ENCODE measurements around the gene TRMT44. TPM values are rescaled to one million over a fixed set of nuclear protein-coding genes. Genes with fewer than 3 reads are reported as not detected.

The TRMT44 gene
- total and polyA plus RNA-seq, 2 of the 4 experiments (the other 2 are of a cell fraction) = 7.3 to 8.1 TPM

DNA sequence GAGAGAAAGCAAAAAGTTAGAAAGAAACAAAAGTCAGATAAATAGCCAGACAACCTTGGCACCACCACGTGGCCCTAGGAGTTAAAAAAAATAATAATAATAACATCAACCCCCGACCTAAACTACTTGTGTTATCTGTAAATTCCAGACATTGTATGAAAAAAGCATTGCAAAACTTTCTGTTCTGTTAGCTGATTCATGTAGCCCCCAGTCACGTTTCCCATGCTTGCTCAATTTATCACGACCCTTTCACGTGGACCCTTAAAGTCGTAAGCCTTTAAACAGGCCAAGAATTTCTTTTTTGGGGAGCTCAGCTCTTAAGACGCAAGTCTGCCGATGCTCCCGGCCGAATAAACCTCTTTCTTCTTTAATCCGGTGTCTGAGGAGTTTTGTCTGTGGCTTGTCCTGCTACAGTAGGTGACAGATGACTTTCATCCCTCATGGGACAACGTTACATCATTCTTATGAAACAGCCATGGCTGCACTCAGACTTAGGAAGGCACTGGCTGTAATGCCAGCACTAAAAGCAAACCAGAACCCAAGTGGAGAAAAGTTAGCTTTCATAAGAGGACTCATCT is 574 bp upstream of the TRMT44 start:
- Histone ChIP-seq H2AK9ac (replicated peaks; ENCODE audit: low read depth, low read length, poor library complexity) (peak overlapping the region; percentile 99), H3K4me2 (ENCODE audit: low read depth, low read length) (peak overlapping the region; percentile 79), H3K36me3 (ENCODE audit: control insufficient read depth, insufficient read depth, low read length) (no peaks in the 10 kb centered on the region), H4K91ac (ENCODE audit: insufficient read depth, low read depth, low read length) (peak overlapping the region; percentile 89), H3K18ac (ENCODE audit: low read depth, low read length) (peak overlapping the region; percentile 72; the same call in 1 of the 2 replicates), H3K9ac (ENCODE audit: low read depth, low read length) (peak overlapping the region; percentile 98), H3K14ac (replicated peaks; ENCODE audit: low read depth, low read length) (peak overlapping the region; percentile 100), H2AFZ (replicated peaks; ENCODE audit: low read length, poor library complexity) (peak overlapping the region; percentile 97), H2AK5ac (ENCODE audit: low read depth, low read length) (peak overlapping the region; percentile 94), H3K9me1 (ENCODE audit: insufficient read depth, low read length) (peaks cover 9% of the 10 kb centered on the region; the same call in 1 of the 2 replicates), H3K9me3 (ENCODE audit: control insufficient read depth, insufficient read depth, low read length) (no peaks in the 10 kb centered on the region), H2BK120ac (ENCODE audit: low read depth, low read length) (peak overlapping the region; percentile 74), H2BK15ac (ENCODE audit: low read depth, low read length) (peak overlapping the region; percentile 74; the same call in 2 of the 3 replicates), H3K4me3 (ENCODE audit: insufficient read depth, low read depth, low read length) (peak overlapping the region; percentile 79), H2BK20ac (ENCODE audit: low read depth, low read length) (peak overlapping the region; percentile 20; the same call in 1 of the 2 replicates), H3K56ac (ENCODE audit: extremely low read depth, insufficient read depth, low read length) (peak overlapping the region; percentile 99), H3K27me3 (ENCODE audit: control insufficient read depth, insufficient read depth, low read length) (no peaks in the 10 kb centered on the region), H4K20me1 (ENCODE audit: insufficient read depth, low read length) (peaks cover 17% of the 10 kb centered on the region; the same call in 1 of the 2 replicates), H4K8ac (ENCODE audit: low read depth in 2 of 2, low read length in 2 of 2) (peak overlapping the region; percentile 89 to 96), H3K27ac (ENCODE audit: insufficient read depth, low read length) (peak overlapping the region; percentile 94), H2BK5ac (ENCODE audit: low read depth, low read length, poor library complexity, severe bottlenecking) (peak overlapping the region; percentile 95), H3K23ac (ENCODE audit: low read depth, low read length) (peak overlapping the region; percentile 97), H3K4ac (ENCODE audit: low read depth, low read length) (peak overlapping the region; percentile 99), H4K5ac (ENCODE audit: low read depth, low read length) (peak overlapping the region; percentile 85), H3K4me1 (ENCODE audit: control insufficient read depth, insufficient read depth, low read length) (peaks cover 12% of the 10 kb centered on the region), H3K79me1 (ENCODE audit: low read depth in 1 of 2, low read length in 2 of 2) (peaks cover 30 to 73% of the 10 kb centered on the region in 2 experiments)
- intact Hi-C loops (cut with micrococcal nuclease) (no loop called here), in situ Hi-C loops (cut with MboI; ENCODE audit: low sequenced_read_pairs) (loop anchor here (25.0 kb wide), 1 partner anchor 1647 kb away; no protein-coding TSS in a partner anchor), dilution Hi-C loops (cut with HindIII; ENCODE audit: low sequenced_read_pairs, unreplicated experiment) (no loop called here)
- DNase-seq = no peak
- CTCF ChIA-PET = no interaction called here
- POLR2A ChIA-PET (ENCODE audit: unreplicated experiment) = no interaction called here
- BruUV-seq (replicated peaks) = TSS peak; percentile 78
- WGBS, 2 experiments (ENCODE audit: extremely low coverage in 2 of 2, insufficient read length in 1 of 2) = 0% methylated on average over 1 of the region's 12 CpGs; no CpG with 5 or more reads in 1 of the 2 experiments
- no peak; the same call in 1 of the 2 replicates for ATAC-seq (ENCODE audit: low read depth)
- TF ChIP-seq RCOR1 (IDR thresholded peaks at IDR 0.05; ENCODE audit: insufficient replicate concordance, low read length) (no peak), MAZ (IDR thresholded peaks at IDR 0.05; ENCODE audit: borderline replicate concordance, low read depth, low read length) (no peak), CEBPB (IDR thresholded peaks at IDR 0.05; ENCODE audit: low read depth, low read length) (peak; percentile 26; the same call in 1 of the 2 replicates), BHLHE40 (IDR thresholded peaks at IDR 0.05; ENCODE audit: low read depth, low read length) (peak; percentile 78), USF2 (IDR thresholded peaks at IDR 0.05; ENCODE audit: low read depth, low read length) (0 out of 2 replicates have a peak, but pooled peaks have one; percentile 7), FOS (IDR thresholded peaks at IDR 0.05; ENCODE audit: low read depth, low read length) (no peak), RFX5 (IDR thresholded peaks at IDR 0.05; ENCODE audit: low read depth, low read length) (no peak), NFE2L2 (IDR thresholded peaks at IDR 0.05; ENCODE audit: low read depth, low read length) (no peak), CHD1 (IDR thresholded peaks at IDR 0.05; ENCODE audit: low read depth, low read length) (no peak), MXI1 (IDR thresholded peaks at IDR 0.05; ENCODE audit: borderline replicate concordance, low read depth, low read length) (no peak), RAD21 (IDR thresholded peaks at IDR 0.05; ENCODE audit: low read length) (no peak), POLR2A (IDR thresholded peaks at IDR 0.05; ENCODE audit: low read depth, low read length) (no peak), ELK1 (IDR thresholded peaks at IDR 0.05; ENCODE audit: borderline replicate concordance, low read depth, low read length) (no peak), MAFK (IDR thresholded peaks at IDR 0.05; ENCODE audit: low read depth, low read length) (no peak)
- TF ChIP-seq, protein P1, sequence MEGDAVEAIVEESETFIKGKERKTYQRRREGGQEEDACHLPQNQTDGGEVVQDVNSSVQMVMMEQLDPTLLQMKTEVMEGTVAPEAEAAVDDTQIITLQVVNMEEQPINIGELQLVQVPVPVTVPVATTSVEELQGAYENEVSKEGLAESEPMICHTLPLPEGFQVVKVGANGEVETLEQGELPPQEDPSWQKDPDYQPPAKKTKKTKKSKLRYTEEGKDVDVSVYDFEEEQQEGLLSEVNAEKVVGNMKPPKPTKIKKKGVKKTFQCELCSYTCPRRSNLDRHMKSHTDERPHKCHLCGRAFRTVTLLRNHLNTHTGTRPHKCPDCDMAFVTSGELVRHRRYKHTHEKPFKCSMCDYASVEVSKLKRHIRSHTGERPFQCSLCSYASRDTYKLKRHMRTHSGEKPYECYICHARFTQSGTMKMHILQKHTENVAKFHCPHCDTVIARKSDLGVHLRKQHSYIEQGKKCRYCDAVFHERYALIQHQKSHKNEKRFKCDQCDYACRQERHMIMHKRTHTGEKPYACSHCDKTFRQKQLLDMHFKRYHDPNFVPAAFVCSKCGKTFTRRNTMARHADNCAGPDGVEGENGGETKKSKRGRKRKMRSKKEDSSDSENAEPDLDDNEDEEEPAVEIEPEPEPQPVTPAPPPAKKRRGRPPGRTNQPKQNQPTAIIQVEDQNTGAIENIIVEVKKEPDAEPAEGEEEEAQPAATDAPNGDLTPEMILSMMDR (conservative IDR thresholded peaks at IDR 0.05; ENCODE audit: low read depth, low read length) = no peak
